ENCODE data around the gene TAF1A.

TAF1A gene

DNA sequence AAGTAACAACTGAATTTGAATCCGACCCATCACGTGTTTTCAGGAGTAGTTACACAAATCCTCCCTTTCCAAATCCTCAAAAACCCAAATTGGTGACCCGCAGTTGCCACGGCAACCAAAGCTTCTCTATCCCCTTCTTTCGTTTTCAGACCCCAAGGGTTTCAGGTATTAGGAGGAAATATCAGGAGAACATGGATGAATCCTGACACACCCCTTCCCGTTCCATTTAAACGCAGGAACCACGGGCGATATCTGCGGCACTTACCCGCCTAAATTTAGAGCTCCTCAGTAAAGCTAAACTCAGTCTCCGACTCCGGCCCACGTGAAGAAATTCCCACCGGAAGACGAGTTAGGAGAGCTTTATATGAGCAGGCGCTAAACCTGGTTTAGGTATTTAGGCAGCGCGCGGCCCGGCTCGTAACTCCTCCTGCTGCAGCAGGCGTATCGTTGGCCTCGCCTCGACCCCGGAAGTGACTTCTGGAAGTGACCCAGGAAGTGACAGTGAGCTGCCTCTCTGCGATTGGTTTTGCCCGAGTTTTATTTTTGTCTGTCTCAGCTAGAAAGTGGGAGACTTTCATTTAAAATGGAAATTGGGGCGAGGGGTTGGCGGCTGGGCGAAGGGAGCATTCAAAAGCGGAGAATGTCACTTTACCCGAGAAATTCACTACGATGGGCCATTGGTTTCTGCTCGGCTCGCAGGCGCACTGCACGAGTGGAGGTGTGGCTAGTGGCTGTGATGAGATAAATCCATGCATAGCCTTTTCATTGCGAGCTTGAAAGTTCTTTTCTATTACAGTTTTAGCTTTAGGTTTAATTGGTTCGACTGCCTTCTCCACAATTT lies at the start of gene TAF1A:
TSS of gene TAF1A (minus strand) at position 472 of the 841 bp plus-strand sequence.
- no peaks in the 10 kb centered on the region for H3K27me3 Mint-ChIP-seq
- H3K4me3 Mint-ChIP-seq = peak within 1 kb of the TSS; percentile 95
- peaks cover 49% of the 10 kb centered on the region for H3K4me1 Mint-ChIP-seq
- DNase-seq = peak; percentile 93
- peaks cover 2% of the 10 kb centered on the region for H3K9me3 Mint-ChIP-seq
- H3K27ac Mint-ChIP-seq = peak within 1 kb of the TSS; percentile 95
- H3K36me3 Mint-ChIP-seq = peaks cover 22% of the 10 kb centered on the region
- CTCF ChIA-PET = interaction anchor here (0.9 to 1.6 kb wide), 3 partner anchors 45 to 125 kb away, joined by 3 to 4 read pairs (median 3); no protein-coding TSS in a partner anchor

- no peaks in the 10 kb centered on the region for H3K9me3 Mint-ChIP-seq
- H3K27me3 Mint-ChIP-seq = no peaks in the 10 kb centered on the region
- no peak overlapping the region for H3K4me3 Mint-ChIP-seq
- CTCF ChIA-PET = interaction anchor here (0.8 to 2.6 kb wide), 20 partner anchors 9 to 456 kb away, joined by 3 to 31 read pairs (median 4); partner anchors contain the start of gene TAF1A
- DNase-seq = peak; percentile 78
- peak overlapping the region; percentile 65 for H3K27ac Mint-ChIP-seq
- peaks cover 30% of the 10 kb centered on the region for H3K36me3 Mint-ChIP-seq
- H3K4me1 Mint-ChIP-seq = peaks cover 10% of the 10 kb centered on the region
Observed at GRCh38 chr1:222634180-222635013, 44.7 kb upstream of the TAF1A start.

DNA sequence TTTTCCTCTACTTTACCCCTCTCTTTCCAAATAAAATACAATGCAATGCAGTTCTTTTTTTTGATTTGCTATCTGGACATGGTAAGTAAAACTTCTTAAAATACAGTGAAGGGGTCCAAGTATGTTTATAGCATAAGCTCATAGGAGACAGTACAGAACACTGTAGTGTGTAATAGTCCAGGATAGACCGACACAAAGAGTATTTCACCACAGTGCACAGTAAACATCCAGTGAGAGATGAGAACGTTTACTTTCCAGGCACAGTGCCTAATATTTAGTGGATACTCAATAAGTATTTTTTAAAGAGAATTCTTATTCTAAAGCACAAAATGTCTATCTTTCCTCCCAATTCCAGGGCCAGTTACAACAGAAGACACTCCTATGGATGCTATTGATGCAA lies 43.0 kb upstream of the TAF1A start:
- H3K36me3 Mint-ChIP-seq = peaks cover 31% of the 10 kb centered on the region
- CTCF ChIA-PET = interaction anchor here (0.7 to 2.6 kb wide), 4 partner anchors 9 to 171 kb away, joined by 3 to 31 read pairs (median 10); no protein-coding TSS in a partner anchor
- no peak for DNase-seq
- no peak overlapping the region for H3K4me3 Mint-ChIP-seq
- H3K27me3 Mint-ChIP-seq = no peaks in the 10 kb centered on the region
- peaks cover 10% of the 10 kb centered on the region for H3K4me1 Mint-ChIP-seq
- no peaks in the 10 kb centered on the region for H3K9me3 Mint-ChIP-seq
- no peak overlapping the region for H3K27ac Mint-ChIP-seq

DNA sequence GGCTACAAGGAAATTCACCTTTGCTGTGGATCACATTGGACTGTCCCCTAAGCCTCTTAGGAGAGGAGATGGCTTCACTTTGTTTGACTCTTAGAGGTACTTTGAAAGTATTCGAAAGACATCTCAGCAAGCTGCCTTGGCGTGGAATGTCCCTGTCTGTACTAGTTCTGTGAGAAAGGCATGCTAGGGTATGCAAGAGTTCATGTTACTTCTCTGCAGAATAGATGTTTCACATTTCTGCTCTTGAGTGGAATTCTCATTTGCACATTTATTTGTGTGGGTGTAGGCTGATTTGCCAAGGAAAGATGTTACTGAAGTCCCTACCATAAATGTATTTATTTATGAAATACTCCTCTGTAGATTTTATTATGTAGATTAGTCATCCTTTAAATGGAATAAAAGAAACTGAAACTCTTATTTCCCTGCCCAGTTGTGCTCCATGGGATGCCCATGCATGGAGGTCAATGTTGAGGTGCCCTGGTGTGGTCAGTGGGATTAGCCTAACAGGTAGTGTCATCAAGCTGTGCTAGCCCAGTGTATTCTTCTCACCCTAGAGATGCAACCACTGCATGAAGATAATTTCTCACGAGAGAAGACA lies 42.0 kb upstream of the TAF1A start:
- H3K4me1 Mint-ChIP-seq = peaks cover 10% of the 10 kb centered on the region
- no peak overlapping the region for H3K27ac Mint-ChIP-seq

GRCh38 chr1:222629921-222630535 lies 40.3 kb upstream of the TAF1A start:
- peaks cover 10% of the 10 kb centered on the region for H3K4me1 Mint-ChIP-seq
- no peaks in the 10 kb centered on the region for H3K9me3 Mint-ChIP-seq
- no peak overlapping the region for H3K4me3 Mint-ChIP-seq
- no peaks in the 10 kb centered on the region for H3K27me3 Mint-ChIP-seq
- CTCF ChIA-PET = no interaction called here
- DNase-seq = no peak
- no peak overlapping the region for H3K27ac Mint-ChIP-seq
- peaks cover 37% of the 10 kb centered on the region for H3K36me3 Mint-ChIP-seq

More for the DNA sequence above, 42.0 kb upstream of the TAF1A start:
- Mint-ChIP-seq H3K27me3 (no peaks in the 10 kb centered on the region), H3K9me3 (no peaks in the 10 kb centered on the region), H3K36me3 (peaks cover 33% of the 10 kb centered on the region), H3K4me3 (no peak overlapping the region)
- DNase-seq = no peak
- CTCF ChIA-PET = interaction anchor here (0.7 to 1.2 kb wide), 2 partner anchors 10 to 170 kb away, joined by 3 read pairs; no protein-coding TSS in a partner anchor

GRCh38 chr1:222627232-222627631 lies 37.5 kb upstream of the TAF1A start:
- H3K27ac Mint-ChIP-seq = no peak overlapping the region
- peaks cover 44% of the 10 kb centered on the region for H3K36me3 Mint-ChIP-seq

DNA sequence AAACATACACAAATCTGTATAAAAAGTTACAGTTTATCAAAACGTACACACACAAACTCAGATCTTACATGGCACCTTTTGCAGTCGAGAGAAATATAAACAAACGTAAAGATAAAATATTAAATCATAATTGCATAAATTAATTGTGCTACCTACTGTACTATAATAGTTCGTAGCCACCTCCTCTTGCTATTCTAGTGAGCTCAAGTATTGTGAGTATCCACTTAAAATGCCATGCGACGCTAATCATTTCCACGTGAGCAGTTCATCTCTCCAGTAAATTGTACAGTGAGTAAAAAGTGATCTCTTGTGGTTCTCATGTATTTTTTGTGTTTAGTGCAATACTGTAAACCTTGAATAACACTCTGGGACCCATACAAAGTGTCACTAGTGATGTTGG lies 34.5 kb upstream of the TAF1A start:
- Mint-ChIP-seq H3K27ac (no peak overlapping the region), H3K36me3 (peaks cover 52% of the 10 kb centered on the region), H3K4me3 (no peak overlapping the region), H3K4me1 (peaks cover 19% of the 10 kb centered on the region), H3K27me3 (no peaks in the 10 kb centered on the region), H3K9me3 (no peaks in the 10 kb centered on the region)
- DNase-seq = no peak
- CTCF ChIA-PET = interaction anchor here (2.9 kb wide), 1 partner anchor 10 kb away, joined by 11 read pairs; no protein-coding TSS in a partner anchor

More at GRCh38 chr1:222627232-222627631, 37.5 kb upstream of the TAF1A start:
- Mint-ChIP-seq H3K4me3 (no peak overlapping the region), H3K9me3 (no peaks in the 10 kb centered on the region), H3K27me3 (no peaks in the 10 kb centered on the region), H3K4me1 (no peaks in the 10 kb centered on the region)
- CTCF ChIA-PET = no interaction called here
- no peak for DNase-seq

DNA sequence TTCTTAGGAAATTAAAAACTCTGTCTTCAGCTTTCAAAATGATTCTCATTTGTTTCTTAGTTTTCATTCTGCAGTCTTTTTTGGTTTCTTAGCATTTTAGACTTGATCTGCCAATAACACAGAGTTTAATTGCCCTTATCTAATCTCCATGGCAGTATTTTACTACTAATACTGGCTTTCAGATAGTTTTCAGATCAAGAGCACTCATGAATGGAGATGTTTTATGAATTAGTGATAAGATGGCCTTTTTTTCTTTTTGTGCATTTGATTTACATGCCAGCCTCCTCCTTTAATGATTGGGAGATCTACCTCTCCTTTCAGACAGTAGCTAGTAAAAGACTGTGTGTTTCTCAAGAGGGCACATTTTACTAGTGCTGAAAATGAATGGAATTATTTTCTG lies 33.7 kb upstream of the TAF1A start:
- peaks cover 7% of the 10 kb centered on the region for H3K27me3 Mint-ChIP-seq
- H3K36me3 Mint-ChIP-seq = peaks cover 51% of the 10 kb centered on the region
- peaks cover 24% of the 10 kb centered on the region for H3K4me1 Mint-ChIP-seq
- CTCF ChIA-PET = interaction anchor here (2.9 kb wide), 1 partner anchor 11 kb away, joined by 11 read pairs; no protein-coding TSS in a partner anchor
- H3K9me3 Mint-ChIP-seq = no peaks in the 10 kb centered on the region
- H3K27ac Mint-ChIP-seq = no peak overlapping the region
- DNase-seq = no peak
- H3K4me3 Mint-ChIP-seq = no peak overlapping the region

- Mint-ChIP-seq H3K36me3 (peaks cover 44% of the 10 kb centered on the region), H3K4me1 (peaks cover 24% of the 10 kb centered on the region), H3K27me3 (peaks cover 7% of the 10 kb centered on the region), H3K4me3 (no peak overlapping the region), H3K9me3 (no peaks in the 10 kb centered on the region), H3K27ac (no peak overlapping the region)
- CTCF ChIA-PET = interaction anchor here (2.9 kb wide), 1 partner anchor 11 kb away, joined by 11 read pairs; no protein-coding TSS in a partner anchor
- DNase-seq = no peak
Observed at GRCh38 chr1:222622765-222623164, 33.0 kb upstream of the TAF1A start.

GRCh38 chr1:222620566-222620965 lies 30.8 kb upstream of the TAF1A start:
- H3K36me3 Mint-ChIP-seq = peaks cover 29% of the 10 kb centered on the region
- peaks cover 15% of the 10 kb centered on the region for H3K27me3 Mint-ChIP-seq
- CTCF ChIA-PET = interaction anchor here (1.7 to 2.4 kb wide), 2 partner anchors 13 to 165 kb away, joined by 5 to 16 read pairs; no protein-coding TSS in a partner anchor
- H3K4me1 Mint-ChIP-seq = peaks cover 33% of the 10 kb centered on the region
- H3K9me3 Mint-ChIP-seq = no peaks in the 10 kb centered on the region
- no peak overlapping the region for H3K27ac Mint-ChIP-seq
- DNase-seq = no peak
- no peak overlapping the region for H3K4me3 Mint-ChIP-seq

GRCh38 chr1:222618880-222619596 lies 29.3 kb upstream of the TAF1A start:
- CTCF ChIA-PET = interaction anchor here (1.7 to 2.4 kb wide), 2 partner anchors 15 to 163 kb away, joined by 5 to 16 read pairs; no protein-coding TSS in a partner anchor
- peak; percentile 27 for DNase-seq
- Mint-ChIP-seq H3K27me3 (peaks cover 17% of the 10 kb centered on the region), H3K4me1 (peaks cover 33% of the 10 kb centered on the region), H3K27ac (peak overlapping the region; percentile 75), H3K4me3 (peak overlapping the region; percentile 83), H3K36me3 (peaks cover 24% of the 10 kb centered on the region), H3K9me3 (no peaks in the 10 kb centered on the region)

DNA sequence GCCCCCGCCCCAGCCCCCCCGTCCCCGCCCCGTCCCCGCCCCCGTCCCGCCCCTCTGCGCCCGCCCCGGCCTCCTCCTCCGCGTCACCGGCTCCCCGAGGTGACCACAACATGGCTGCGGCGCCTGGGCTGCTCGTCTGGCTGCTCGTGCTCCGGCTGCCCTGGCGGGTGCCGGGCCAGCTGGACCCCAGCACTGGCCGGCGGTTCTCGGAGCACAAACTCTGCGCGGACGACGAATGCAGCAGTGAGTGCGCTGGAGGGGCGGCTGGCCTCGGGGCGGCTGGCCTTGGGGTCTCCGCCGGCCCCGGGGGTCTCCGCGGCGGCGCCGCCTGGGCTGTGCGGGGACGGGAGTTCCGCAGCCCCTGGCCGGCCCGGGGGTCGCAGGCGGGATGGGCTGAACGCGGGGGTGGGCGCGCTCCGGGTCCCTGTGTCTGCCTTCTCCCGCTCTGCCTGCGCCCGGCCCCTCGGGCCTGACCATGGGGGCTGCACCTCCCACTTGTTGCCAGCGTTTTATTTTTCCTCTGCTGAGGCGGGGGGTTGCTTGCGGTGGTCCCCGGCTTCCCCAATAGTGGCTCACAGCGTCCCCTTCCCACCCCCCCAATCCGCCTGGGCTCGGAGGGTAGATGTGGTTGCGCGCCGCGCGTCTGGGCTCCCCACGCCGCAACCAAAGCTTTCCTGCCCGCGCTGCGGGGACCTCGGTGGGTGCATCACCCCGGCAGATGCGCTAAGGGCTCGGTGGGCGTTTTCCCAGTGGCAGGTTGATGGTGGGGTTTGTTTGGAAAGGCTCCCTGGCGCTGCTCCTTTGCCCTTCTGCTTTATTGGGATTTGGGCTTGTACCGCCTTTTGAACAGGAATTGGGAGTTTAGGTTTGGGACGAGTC lies 28.5 kb upstream of the TAF1A start, which contains the start of gene MIA3:
TSS of gene MIA3 (plus strand) at position 97 of the 879 bp plus-strand sequence. CDS start at position 111, 14 bp downstream.
- CTCF ChIA-PET = interaction anchor here (2.4 kb wide), 1 partner anchor 16 kb away, joined by 16 read pairs; no protein-coding TSS in a partner anchor
- DNase-seq = peak; percentile 87
- H3K9me3 Mint-ChIP-seq = no peaks in the 10 kb centered on the region
- peak within 1 kb of the TSS; percentile 89 for H3K27ac Mint-ChIP-seq
- H3K4me1 Mint-ChIP-seq = peaks cover 33% of the 10 kb centered on the region
- peaks cover 23% of the 10 kb centered on the region for H3K27me3 Mint-ChIP-seq
- peak within 1 kb of the TSS; percentile 83 for H3K4me3 Mint-ChIP-seq
- peaks cover 19% of the 10 kb centered on the region for H3K36me3 Mint-ChIP-seq
